CD14-positive monocyte (primary cell): ENCODE data around the gene MAD2L1BP. TPM values are rescaled to one million over a fixed set of nuclear protein-coding genes. Genes with fewer than 3 reads are reported as not detected.
A peak's percentile ranks its signal among the peaks of the same experiment; 100 is the strongest.

Experiments used
- DNase-seq, 3 donors: peaks; one replicate each; pipeline ENCODE4 v3.0.0-alpha.2; 2011 to 2022
- H2AFZ ChIP-seq: 2 replicates; pipeline ENCODE4 v1.6.0; 2012; ENCODE audit warnings: mild to moderate bottlenecking, low read depth, low read length, inconsistent platforms; ENCODE audit not compliant: insufficient read depth, poor library complexity, severe bottlenecking
- H3K27ac ChIP-seq, 2 donors: 1 replicate in 1 of 2; 2 replicates in 1 of 2; pipeline ENCODE4 v1.5.1; 2012 to 2013; ENCODE audit warnings: low read length in 2 of 2, control low read depth in 1 of 2, inconsistent platforms in 1 of 2, low read depth in 1 of 2, mild to moderate bottlenecking in 1 of 2
- H3K27me3 ChIP-seq, 2 donors: one replicate each; pipeline versions ENCODE4 v1.6.0 to v1.6.1; 2011 to 2013; ENCODE audit warnings: low read length in 2 of 2; ENCODE audit not compliant: control insufficient read depth in 2 of 2, insufficient read depth in 2 of 2
- H3K36me3 ChIP-seq, 2 donors: replicated peaks in 1 of 2; 1 replicate in 1 of 2; 2 replicates in 1 of 2; pipeline versions ENCODE4 v1.5.1 to v1.6.1; 2012 to 2013; ENCODE audit warnings: low read length in 2 of 2, control low read depth in 1 of 2, inconsistent platforms in 1 of 2, mild to moderate bottlenecking in 1 of 2; ENCODE audit not compliant: insufficient read depth in 2 of 2, control insufficient read depth in 1 of 2
- H3K4me1 ChIP-seq, 2 donors: 1 replicate in 1 of 2; 2 replicates in 1 of 2; pipeline versions ENCODE4 v1.5.1 to v1.6.1; 2012 to 2013; ENCODE audit warnings: low read length in 2 of 2, control low read depth in 1 of 2, inconsistent platforms in 1 of 2, mild to moderate bottlenecking in 1 of 2, moderate library complexity in 1 of 2; ENCODE audit not compliant: insufficient read depth in 2 of 2, control insufficient read depth in 1 of 2
- H3K4me2 ChIP-seq: replicated peaks from 2 replicates; pipeline ENCODE3; 2012; ENCODE audit warnings: low read length, moderate library complexity, mild to moderate bottlenecking; ENCODE audit not compliant: poor library complexity, severe bottlenecking; ENCODE audit errors: extremely low read depth
- H3K4me3 ChIP-seq, 3 experiments: fragments of 200-600 bp in 1 of 3; sonication (generic) in 1 of 3; replicated peaks in 1 of 3; 1 replicate in 2 of 3; 2 replicates in 1 of 3; pipeline ENCODE4 v1.5.1; 2011 to 2013; ENCODE audit warnings: low read length in 3 of 3, mild to moderate bottlenecking in 3 of 3, control low read depth in 2 of 3, low read depth in 2 of 3, inconsistent platforms in 1 of 3, moderate library complexity in 1 of 3
- H3K79me2 ChIP-seq: 2 replicates; pipeline ENCODE4 v1.6.0; 2012; ENCODE audit warnings: mild to moderate bottlenecking, control low read depth, inconsistent platforms, low read length, moderate library complexity; ENCODE audit not compliant: insufficient read depth
- H3K9ac ChIP-seq: 2 replicates; pipeline ENCODE4 v1.6.0; 2017; ENCODE audit warnings: low read length, mild to moderate bottlenecking; ENCODE audit not compliant: insufficient read depth, poor library complexity, severe bottlenecking
- H3K9me3 ChIP-seq, 2 donors: replicated peaks in 1 of 2; 1 replicate in 1 of 2; 2 replicates in 1 of 2; pipeline versions ENCODE4 v1.5.1 to v1.6.1; 2012 to 2013; ENCODE audit warnings: low read length in 2 of 2, control low read depth in 1 of 2; ENCODE audit not compliant: control insufficient read depth in 1 of 2, insufficient read depth in 1 of 2
- H4K20me1 ChIP-seq: 2 replicates; pipeline ENCODE4 v1.6.0; 2012; ENCODE audit warnings: mild to moderate bottlenecking, low read length, control low read depth, moderate library complexity; ENCODE audit not compliant: insufficient read depth
- H3K27ac Mint-ChIP-seq, 7 donors: one replicate each; pipeline ENCODE4 v1.8.0; 2020; ENCODE audit warnings: mild to moderate bottlenecking in 7 of 7, mixed read lengths in 7 of 7, moderate library complexity in 6 of 7, inconsistent platforms in 2 of 7
- H3K27me3 Mint-ChIP-seq, 3 donors: one replicate each; pipeline ENCODE4 v1.8.0; 2021 to 2022; ENCODE audit warnings: low read depth in 3 of 3, mild to moderate bottlenecking in 3 of 3, mixed read lengths in 3 of 3, moderate library complexity in 3 of 3, inconsistent platforms in 1 of 3
- H3K36me3 Mint-ChIP-seq, 2 donors: one replicate each; pipeline ENCODE4 v1.8.0; 2020; ENCODE audit warnings: mixed read lengths in 2 of 2, inconsistent platforms in 1 of 2, mild to moderate bottlenecking in 1 of 2
- H3K4me1 Mint-ChIP-seq: one replicate; pipeline ENCODE4 v1.8.0; 2020; ENCODE audit warnings: mild to moderate bottlenecking, mixed read lengths
- H3K4me3 Mint-ChIP-seq, 2 donors: one replicate each; pipeline ENCODE4 v1.8.0; 2020; ENCODE audit warnings: mild to moderate bottlenecking in 2 of 2, mixed read lengths in 2 of 2, moderate library complexity in 1 of 2
- H3K9me3 Mint-ChIP-seq, 7 donors: one replicate each; pipeline ENCODE4 v1.8.0; 2020 to 2022; ENCODE audit warnings: mixed read lengths in 7 of 7, mild to moderate bottlenecking in 6 of 7, moderate library complexity in 6 of 7, inconsistent platforms in 2 of 7
- WGBS: methylation state at CpG from one replicate; pipeline ENCODE4 v1.1.5; 2013; ENCODE audit warnings: missing lambda C conversion rate; ENCODE audit not compliant: insufficient coverage; 5-methylcytosine and 5-hydroxymethylcytosine counted together
- intact Hi-C, 2 donors: fragments of 100-400 bp; cut with micrococcal nuclease; formaldehyde crosslinking; loops; one replicate each; pipeline versions ENCODE4 v1.15.0 to v1.15.1; 2023
- polyA plus RNA-seq, 3 donors: library from polyadenylated mRNA; depleted of rRNA in 1 of 3; unstranded in 2 of 3; stranded (reverse) in 1 of 3; fragments of 300-500 nt in 2 of 3; fragments of >200 nt in 1 of 3; fragmentation: Illumina TruSeq in 2 of 3; gene quantifications; 1 replicate in 2 of 3; 2 replicates in 1 of 3; pipeline ENCODE4 v1.2.3, GENCODE V29; 2012 to 2021
- TF ChIP-seq, protein P1 (sequence below): fragments of 200-600 bp; IDR thresholded peaks from one replicate; pipeline ENCODE4 v1.8.0; 2022; ENCODE audit warnings: antibody characterized with exemption, mild to moderate bottlenecking

MAD2L1BP gene
- polyA plus RNA-seq, 3 donors, result 17.3 to 33.5 (median 26.5) TPM

DNA sequence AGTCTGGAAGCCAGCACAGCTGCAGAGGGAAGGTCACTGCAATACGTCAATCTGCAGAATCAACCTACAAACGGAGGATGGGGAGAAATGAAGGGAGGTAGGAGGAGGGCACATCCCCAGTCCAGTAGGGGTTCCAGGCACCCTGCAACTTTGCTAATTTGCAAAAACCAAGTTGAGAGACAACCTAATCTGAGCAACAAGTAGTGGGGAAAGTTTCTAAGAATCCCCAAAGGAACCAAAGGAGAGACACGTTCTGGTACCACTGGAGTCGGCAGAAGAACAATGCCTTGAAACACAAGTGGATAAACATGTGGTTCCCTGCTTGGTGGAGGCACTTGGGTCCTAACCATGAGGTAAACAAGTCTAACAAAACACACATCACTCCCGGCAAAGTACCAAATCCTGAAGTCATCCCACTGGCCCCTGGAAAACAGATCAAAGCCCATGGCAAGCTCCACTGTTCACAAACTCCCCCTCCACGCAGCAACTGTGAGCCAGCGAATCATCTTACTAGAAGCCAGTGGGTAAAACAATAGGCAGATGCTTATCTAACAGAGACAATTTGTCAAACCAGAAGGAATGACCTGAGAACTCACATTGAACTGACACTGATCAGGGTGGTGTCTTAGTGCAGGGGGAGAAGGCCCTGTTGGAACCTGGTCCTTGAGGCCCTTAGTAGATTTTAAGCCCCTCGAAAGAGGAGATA is 47.2 kb downstream of the MAD2L1BP start:
- TF ChIP-seq, protein P1, sequence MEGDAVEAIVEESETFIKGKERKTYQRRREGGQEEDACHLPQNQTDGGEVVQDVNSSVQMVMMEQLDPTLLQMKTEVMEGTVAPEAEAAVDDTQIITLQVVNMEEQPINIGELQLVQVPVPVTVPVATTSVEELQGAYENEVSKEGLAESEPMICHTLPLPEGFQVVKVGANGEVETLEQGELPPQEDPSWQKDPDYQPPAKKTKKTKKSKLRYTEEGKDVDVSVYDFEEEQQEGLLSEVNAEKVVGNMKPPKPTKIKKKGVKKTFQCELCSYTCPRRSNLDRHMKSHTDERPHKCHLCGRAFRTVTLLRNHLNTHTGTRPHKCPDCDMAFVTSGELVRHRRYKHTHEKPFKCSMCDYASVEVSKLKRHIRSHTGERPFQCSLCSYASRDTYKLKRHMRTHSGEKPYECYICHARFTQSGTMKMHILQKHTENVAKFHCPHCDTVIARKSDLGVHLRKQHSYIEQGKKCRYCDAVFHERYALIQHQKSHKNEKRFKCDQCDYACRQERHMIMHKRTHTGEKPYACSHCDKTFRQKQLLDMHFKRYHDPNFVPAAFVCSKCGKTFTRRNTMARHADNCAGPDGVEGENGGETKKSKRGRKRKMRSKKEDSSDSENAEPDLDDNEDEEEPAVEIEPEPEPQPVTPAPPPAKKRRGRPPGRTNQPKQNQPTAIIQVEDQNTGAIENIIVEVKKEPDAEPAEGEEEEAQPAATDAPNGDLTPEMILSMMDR, result no peak
- no peaks in the 10 kb centered on the region for H3K9me3 Mint-ChIP-seq
- peaks cover 51 to 57% of the 10 kb centered on the region in 2 donors for H3K36me3 Mint-ChIP-seq
- Histone ChIP-seq H3K36me3 (peaks cover 34 to 57% of the 10 kb centered on the region in 2 donors), H4K20me1 (peaks cover 56% of the 10 kb centered on the region), H3K9ac (no peak overlapping the region), H3K4me1 (peaks cover 20 to 24% of the 10 kb centered on the region in 2 donors), H3K4me2 (no peak overlapping the region), H3K27me3 (no peaks in the 10 kb centered on the region), H3K4me3 (no peak overlapping the region), H3K27ac (no peak overlapping the region), H3K9me3 (no peaks in the 10 kb centered on the region), H2AFZ (no peak overlapping the region), H3K79me2 (peaks cover 64% of the 10 kb centered on the region)
- DNase-seq, result no peak
- intact Hi-C loops, result no loop called here
- H3K4me3 Mint-ChIP-seq, result no peak overlapping the region
- 97% methylated on average over 5 of the region's 8 CpGs for WGBS
- peak overlapping the region in 1 of 7 donors; percentile 37 for H3K27ac Mint-ChIP-seq
- no peaks in the 10 kb centered on the region for H3K27me3 Mint-ChIP-seq
- peaks cover 28% of the 10 kb centered on the region for H3K4me1 Mint-ChIP-seq

DNA sequence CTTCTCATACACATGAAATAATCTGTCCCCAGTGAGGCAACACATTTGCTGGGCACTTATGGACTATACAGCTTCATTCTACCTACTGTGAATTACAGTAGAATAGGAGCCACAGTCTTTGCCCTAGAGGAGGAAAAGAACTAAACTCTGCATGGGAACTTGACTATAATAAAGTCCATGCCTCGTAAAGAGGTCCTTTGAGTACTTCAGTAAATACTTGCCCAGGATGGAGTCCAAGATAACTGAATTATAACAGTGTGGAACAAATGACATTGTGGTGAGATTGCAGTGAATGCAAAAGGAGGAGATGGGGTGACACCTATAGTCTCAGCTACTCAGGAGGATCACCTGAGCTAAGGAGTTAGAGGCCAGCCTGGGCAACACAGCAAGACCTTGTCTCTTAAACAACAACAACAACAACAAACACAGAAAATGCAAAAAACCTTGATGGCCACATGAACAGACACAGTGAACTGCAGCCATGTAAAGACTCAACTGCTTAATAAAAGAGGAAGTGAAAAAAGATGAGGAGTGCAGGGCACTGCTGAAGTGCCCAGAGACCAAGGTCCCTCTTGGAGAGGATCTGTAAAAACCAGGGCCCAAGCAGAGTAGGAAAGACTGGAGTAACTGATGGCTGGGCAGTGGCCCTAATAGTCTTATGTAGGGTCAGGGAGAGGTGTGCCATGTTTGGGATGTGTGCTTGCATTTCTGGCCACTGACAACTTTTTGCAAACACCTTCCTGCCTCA is 48.2 kb downstream of the MAD2L1BP start:
- no peak overlapping the region for H3K4me3 ChIP-seq
- no peak overlapping the region for H3K9ac ChIP-seq
- H4K20me1 ChIP-seq, result peaks cover 54% of the 10 kb centered on the region
- Mint-ChIP-seq H3K36me3 (peaks cover 41 to 47% of the 10 kb centered on the region in 2 donors), H3K27ac (peak overlapping the region in 6 of 7 donors; percentile 45 to 75 (median 68)), H3K4me3 (no peak overlapping the region), H3K4me1 (peaks cover 33% of the 10 kb centered on the region), H3K27me3 (peaks cover 0 to 4% (median 0%) of the 10 kb centered on the region in 3 donors), H3K9me3 (no peaks in the 10 kb centered on the region)
- H3K79me2 ChIP-seq, result peaks cover 64% of the 10 kb centered on the region
- no peak overlapping the region for H3K4me2 ChIP-seq
- DNase-seq, result peak in 2 of 3 donors; percentile 32 to 34
- peaks cover 24 to 30% of the 10 kb centered on the region in 2 donors for H3K4me1 ChIP-seq
- no peak overlapping the region for H2AFZ ChIP-seq
- peaks cover 24 to 47% of the 10 kb centered on the region in 2 donors for H3K36me3 ChIP-seq
- TF ChIP-seq, protein P1, result no peak
- intact Hi-C loops, result no loop called here
- peaks cover 0 to under 1% of the 10 kb centered on the region in 2 donors for H3K27me3 ChIP-seq
- H3K9me3 ChIP-seq, result no peaks in the 10 kb centered on the region
- no CpG with 5 or more reads among the region's 1 CpG for WGBS
- H3K27ac ChIP-seq, result no peak overlapping the region
